ENCODE results near the gene TNS3. TPM values are rescaled to one million over a fixed set of nuclear protein-coding genes. Genes with fewer than 3 reads are reported as not detected.

Gene TNS3
- total RNA-seq, 1 experiment from 2014 or later, result 143 TPM

DNA sequence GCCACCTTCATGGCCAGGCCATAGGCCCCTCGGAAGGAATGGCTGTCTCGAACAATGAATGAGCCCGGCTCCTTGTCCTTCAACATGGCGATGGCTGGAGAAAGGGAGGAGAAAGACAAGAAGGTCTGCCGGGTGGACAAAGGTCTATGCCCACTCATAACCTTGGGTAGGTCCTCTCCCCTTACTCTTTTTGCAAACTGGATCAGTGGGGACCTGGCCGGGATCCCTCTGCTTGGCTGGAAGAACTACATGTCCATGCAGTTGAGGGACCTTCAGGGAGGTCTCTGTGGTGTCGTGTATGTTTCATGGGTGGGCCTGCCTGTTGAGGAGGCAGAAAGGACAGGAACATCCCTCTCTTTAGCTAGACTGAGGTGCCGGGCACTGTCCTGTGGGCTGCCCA, 284.8 kb downstream of the TNS3 start:
- Histone ChIP-seq H3K27ac (no peak overlapping the region), H4K20me1 (ENCODE audit: insufficient read depth) (peaks cover 34% of the 10 kb centered on the region; the same call in 1 of the 2 replicates), H3K4me2 (no peak overlapping the region), H3K9me2 (ENCODE audit: insufficient read depth) (no peaks in the 10 kb centered on the region), H3K4me1 (replicated peaks; ENCODE audit: insufficient read depth) (peaks cover 15% of the 10 kb centered on the region), H2AFZ (no peak overlapping the region), H3K36me3 (ENCODE audit: low read depth) (peaks cover 91% of the 10 kb centered on the region), H3K79me2 (ENCODE audit: low read depth) (no peaks in the 10 kb centered on the region), H3K4me3 (no peak overlapping the region), H3F3A (ENCODE audit: insufficient read depth, low read depth) (peaks cover 43% of the 10 kb centered on the region), H3K9me3 (ENCODE audit: insufficient read depth, low read depth) (no peaks in the 10 kb centered on the region), H3K27me3 (ENCODE audit: insufficient read depth, low read depth) (no peaks in the 10 kb centered on the region)
- BruUV-seq (replicated peaks), result no TSS peak
- ChIA-PET CTCF (no interaction called here), POLR2A (ENCODE audit: unreplicated experiment) (no interaction called here)
- TF ChIP-seq CTCF (conservative IDR thresholded peaks at IDR 0.05) (no peak), EZH2 (IDR thresholded peaks at IDR 0.05; ENCODE audit: low read depth) (no peak)
- intact Hi-C loops (cut with micrococcal nuclease; ENCODE audit: unreplicated experiment), result no loop called here
- no peak for DNase-seq

DNA sequence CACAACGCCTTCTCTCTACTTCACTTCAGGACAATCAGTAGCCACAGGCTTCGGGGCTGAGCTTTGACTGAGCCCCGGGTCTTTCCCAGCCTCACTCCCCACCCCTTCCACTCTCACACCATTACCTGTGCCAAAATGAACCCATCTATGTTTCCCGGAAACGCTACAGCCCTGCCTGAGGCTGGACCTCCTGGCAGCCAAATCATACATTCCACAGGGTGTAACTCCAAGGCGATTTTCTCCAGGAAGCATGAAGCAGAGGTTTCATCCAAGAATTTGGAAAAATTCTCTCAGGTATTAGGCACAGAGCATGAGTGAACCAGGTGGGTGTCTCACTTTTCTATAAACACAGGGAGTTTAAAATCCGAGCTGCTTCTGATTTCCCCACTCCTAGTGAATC, 286.3 kb downstream of the TNS3 start:
- H3K4me2 ChIP-seq, result no peak overlapping the region

GRCh38 chr7:47294556-47295222, 287.2 kb downstream of the TNS3 start:
- no peak overlapping the region for H3K27ac ChIP-seq
- H3K79me2 ChIP-seq (ENCODE audit: low read depth), result no peaks in the 10 kb centered on the region
- H3K27me3 ChIP-seq (ENCODE audit: insufficient read depth, low read depth), result no peaks in the 10 kb centered on the region
- H3K4me1 ChIP-seq (replicated peaks; ENCODE audit: insufficient read depth), result peaks cover 32% of the 10 kb centered on the region
- intact Hi-C loops (cut with micrococcal nuclease; ENCODE audit: unreplicated experiment), result no loop called here
- H3K4me3 ChIP-seq, result no peak overlapping the region
- H3K4me2 ChIP-seq, result no peak overlapping the region
- H3K9me3 ChIP-seq (ENCODE audit: insufficient read depth, low read depth), result no peaks in the 10 kb centered on the region
- no peak for DNase-seq
- peaks cover 57% of the 10 kb centered on the region for H3F3A ChIP-seq (ENCODE audit: insufficient read depth, low read depth)
- POLR2A ChIA-PET (ENCODE audit: unreplicated experiment), result no interaction called here
- TF ChIP-seq CTCF (conservative IDR thresholded peaks at IDR 0.05) (no peak), EZH2 (IDR thresholded peaks at IDR 0.05; ENCODE audit: low read depth) (no peak)
- CTCF ChIA-PET, result no interaction called here
- peaks cover 32% of the 10 kb centered on the region; the same call in 1 of the 2 replicates for H4K20me1 ChIP-seq (ENCODE audit: insufficient read depth)
- peaks cover 93% of the 10 kb centered on the region for H3K36me3 ChIP-seq (ENCODE audit: low read depth)
- H3K9me2 ChIP-seq (ENCODE audit: insufficient read depth), result no peaks in the 10 kb centered on the region
- BruUV-seq (replicated peaks), result no TSS peak
- no peak overlapping the region for H2AFZ ChIP-seq

More for the DNA sequence above, 286.3 kb downstream of the TNS3 start:
- Histone ChIP-seq H3K9me3 (ENCODE audit: insufficient read depth, low read depth) (no peaks in the 10 kb centered on the region), H3K9me2 (ENCODE audit: insufficient read depth) (no peaks in the 10 kb centered on the region), H3K79me2 (ENCODE audit: low read depth) (no peaks in the 10 kb centered on the region), H3F3A (ENCODE audit: insufficient read depth, low read depth) (peaks cover 59% of the 10 kb centered on the region), H2AFZ (no peak overlapping the region), H3K4me1 (replicated peaks; ENCODE audit: insufficient read depth) (peaks cover 30% of the 10 kb centered on the region), H3K36me3 (ENCODE audit: low read depth) (peaks cover 92% of the 10 kb centered on the region), H3K27me3 (ENCODE audit: insufficient read depth, low read depth) (no peaks in the 10 kb centered on the region), H3K4me3 (no peak overlapping the region), H4K20me1 (ENCODE audit: insufficient read depth) (peaks cover 26% of the 10 kb centered on the region; the same call in 1 of the 2 replicates), H3K27ac (no peak overlapping the region)
- TF ChIP-seq EZH2 (IDR thresholded peaks at IDR 0.05; ENCODE audit: low read depth), result no peak
- no peak for TF ChIP-seq CTCF (conservative IDR thresholded peaks at IDR 0.05)
- ChIA-PET CTCF (no interaction called here), POLR2A (ENCODE audit: unreplicated experiment) (no interaction called here)
- DNase-seq, result no peak
- no TSS peak for BruUV-seq (replicated peaks)
- intact Hi-C loops (cut with micrococcal nuclease; ENCODE audit: unreplicated experiment), result no loop called here
